ENCODE measurements around the gene TNKS2. TPM values are rescaled to one million over a fixed set of nuclear protein-coding genes. Genes with fewer than 3 reads are reported as not detected.
A peak's percentile ranks its signal among the peaks of the same experiment; 100 is the strongest.
"Not testable (repeated sequence)": the region's sequence is repeated elsewhere in the genome, so short reads cannot be mapped to it uniquely, and the experiment has no call there.

TNKS2 gene
- total RNA-seq, 1 experiment from 2014 or later = 46.2 TPM

DNA sequence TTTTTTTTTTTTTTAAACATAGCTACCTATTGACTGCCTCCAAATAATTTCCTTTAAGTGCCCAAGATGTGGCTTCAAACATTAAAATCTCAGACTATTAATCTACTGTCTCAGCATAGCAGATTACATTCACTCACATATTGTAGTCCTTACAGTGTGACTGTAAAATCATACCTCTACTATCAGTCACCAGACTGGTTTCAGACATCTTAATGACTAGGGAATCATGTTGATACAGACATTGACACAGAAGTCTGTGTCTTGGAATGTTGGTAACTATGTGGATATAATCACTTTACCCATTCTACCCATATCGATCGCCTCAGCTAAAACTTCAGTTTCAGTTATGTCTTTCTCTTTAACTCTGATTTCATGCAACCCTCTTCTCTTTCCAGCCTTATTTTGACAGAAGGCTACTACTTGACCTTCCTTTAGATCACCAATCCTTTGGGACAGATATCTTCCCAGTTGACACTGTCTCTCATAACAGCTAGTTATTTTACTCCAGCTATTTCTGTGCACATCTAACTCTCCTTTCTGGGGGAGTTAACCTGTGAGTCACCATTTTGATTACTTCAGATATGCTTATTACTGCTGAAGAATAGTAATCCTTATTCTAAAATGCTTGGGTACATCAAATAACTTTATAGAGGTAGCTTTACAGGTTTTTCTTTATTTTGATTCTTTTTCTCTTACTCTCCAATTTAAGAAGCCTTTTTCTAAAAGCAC lies 7.0 kb downstream of the TNKS2 start:
- POLR2A ChIA-PET = no interaction called here
- in situ Hi-C loops (cut with HindIII; ENCODE audit: low pct_unique_long_range_greater_than_20kb, low sequenced_read_pairs) = no loop called here

DNA sequence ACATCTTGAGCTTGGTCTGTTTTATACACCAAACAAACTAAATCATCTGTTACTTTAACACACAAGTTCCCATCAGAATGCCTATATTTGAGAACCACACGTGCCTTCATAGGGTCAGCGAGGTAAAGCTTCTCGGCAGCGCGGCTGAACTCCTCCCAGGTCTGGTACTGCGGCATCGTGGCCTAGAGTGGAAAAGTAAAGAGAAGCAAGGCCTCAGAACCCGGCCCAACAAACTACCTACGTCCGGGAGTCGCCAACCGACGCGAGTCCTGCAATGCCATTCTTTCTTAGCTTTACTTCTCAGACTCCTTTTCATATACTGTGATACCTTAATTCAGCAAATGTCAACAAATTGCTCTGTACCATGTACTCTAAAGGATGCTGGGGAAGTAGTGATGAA lies 9.0 kb downstream of the TNKS2 start:
- H3K4me1 ChIP-seq (ENCODE audit: control insufficient read depth, insufficient read depth, low read length); BruUV-seq (replicated peaks); H3K36me3 ChIP-seq (ENCODE audit: control insufficient read depth, insufficient read depth, low read length); intact Hi-C loops (cut with micrococcal nuclease; ENCODE audit: unreplicated experiment); H3K27ac ChIP-seq (ENCODE audit: low read length); ATAC-seq; H3K27me3 ChIP-seq (ENCODE audit: control insufficient read depth, insufficient read depth, low read length); in situ Hi-C loops (cut with HindIII; ENCODE audit: low pct_unique_long_range_greater_than_20kb, low sequenced_read_pairs); H3K9me3 ChIP-seq (ENCODE audit: control insufficient read depth, insufficient read depth, low read depth, low read length); H3K4me3 ChIP-seq (ENCODE audit: low read depth in 2 of 2, low read length in 2 of 2); DNase-seq (ENCODE audit: low read depth, low spot score); POLR2A ChIA-PET: not testable (repeated sequence)
- CTCF ChIA-PET = interaction anchor here (0.6 kb wide), 1 partner anchor 15 kb away, joined by 3 read pairs; no protein-coding TSS in a partner anchor

More for the DNA sequence above, 7.0 kb downstream of the TNKS2 start:
- CTCF ChIA-PET = no interaction called here
- peaks cover 6% of the 10 kb centered on the region; the same call in 1 of the 2 replicates for H3K4me1 ChIP-seq (ENCODE audit: control insufficient read depth, insufficient read depth, low read length)
- BruUV-seq (replicated peaks) = no TSS peak
- intact Hi-C loops (cut with micrococcal nuclease; ENCODE audit: unreplicated experiment) = no loop called here
- H3K9me3 ChIP-seq (ENCODE audit: control insufficient read depth, insufficient read depth, low read depth, low read length) = no peaks in the 10 kb centered on the region
- no peak overlapping the region for H3K27ac ChIP-seq (ENCODE audit: low read length)
- H3K27me3 ChIP-seq (ENCODE audit: control insufficient read depth, insufficient read depth, low read length) = no peaks in the 10 kb centered on the region
- DNase-seq (ENCODE audit: low read depth, low spot score) = no peak
- H3K4me3 ChIP-seq (ENCODE audit: low read depth in 2 of 2, low read length in 2 of 2) = no peak overlapping the region
- peaks cover 2% of the 10 kb centered on the region; the same call in 1 of the 2 replicates for H3K36me3 ChIP-seq (ENCODE audit: control insufficient read depth, insufficient read depth, low read length)
- no peak for ATAC-seq
- TF ChIP-seq SIN3A (IDR thresholded peaks at IDR 0.05; ENCODE audit: borderline replicate concordance, insufficient read depth, low read depth, low read length) (no peak), TCF7L2 (IDR thresholded peaks at IDR 0.05; ENCODE audit: low read depth, low read length) (no peak)
- TF ChIP-seq, protein P1, sequence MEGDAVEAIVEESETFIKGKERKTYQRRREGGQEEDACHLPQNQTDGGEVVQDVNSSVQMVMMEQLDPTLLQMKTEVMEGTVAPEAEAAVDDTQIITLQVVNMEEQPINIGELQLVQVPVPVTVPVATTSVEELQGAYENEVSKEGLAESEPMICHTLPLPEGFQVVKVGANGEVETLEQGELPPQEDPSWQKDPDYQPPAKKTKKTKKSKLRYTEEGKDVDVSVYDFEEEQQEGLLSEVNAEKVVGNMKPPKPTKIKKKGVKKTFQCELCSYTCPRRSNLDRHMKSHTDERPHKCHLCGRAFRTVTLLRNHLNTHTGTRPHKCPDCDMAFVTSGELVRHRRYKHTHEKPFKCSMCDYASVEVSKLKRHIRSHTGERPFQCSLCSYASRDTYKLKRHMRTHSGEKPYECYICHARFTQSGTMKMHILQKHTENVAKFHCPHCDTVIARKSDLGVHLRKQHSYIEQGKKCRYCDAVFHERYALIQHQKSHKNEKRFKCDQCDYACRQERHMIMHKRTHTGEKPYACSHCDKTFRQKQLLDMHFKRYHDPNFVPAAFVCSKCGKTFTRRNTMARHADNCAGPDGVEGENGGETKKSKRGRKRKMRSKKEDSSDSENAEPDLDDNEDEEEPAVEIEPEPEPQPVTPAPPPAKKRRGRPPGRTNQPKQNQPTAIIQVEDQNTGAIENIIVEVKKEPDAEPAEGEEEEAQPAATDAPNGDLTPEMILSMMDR (IDR thresholded peaks at IDR 0.05) = no peak
- TF ChIP-seq, protein P2, sequence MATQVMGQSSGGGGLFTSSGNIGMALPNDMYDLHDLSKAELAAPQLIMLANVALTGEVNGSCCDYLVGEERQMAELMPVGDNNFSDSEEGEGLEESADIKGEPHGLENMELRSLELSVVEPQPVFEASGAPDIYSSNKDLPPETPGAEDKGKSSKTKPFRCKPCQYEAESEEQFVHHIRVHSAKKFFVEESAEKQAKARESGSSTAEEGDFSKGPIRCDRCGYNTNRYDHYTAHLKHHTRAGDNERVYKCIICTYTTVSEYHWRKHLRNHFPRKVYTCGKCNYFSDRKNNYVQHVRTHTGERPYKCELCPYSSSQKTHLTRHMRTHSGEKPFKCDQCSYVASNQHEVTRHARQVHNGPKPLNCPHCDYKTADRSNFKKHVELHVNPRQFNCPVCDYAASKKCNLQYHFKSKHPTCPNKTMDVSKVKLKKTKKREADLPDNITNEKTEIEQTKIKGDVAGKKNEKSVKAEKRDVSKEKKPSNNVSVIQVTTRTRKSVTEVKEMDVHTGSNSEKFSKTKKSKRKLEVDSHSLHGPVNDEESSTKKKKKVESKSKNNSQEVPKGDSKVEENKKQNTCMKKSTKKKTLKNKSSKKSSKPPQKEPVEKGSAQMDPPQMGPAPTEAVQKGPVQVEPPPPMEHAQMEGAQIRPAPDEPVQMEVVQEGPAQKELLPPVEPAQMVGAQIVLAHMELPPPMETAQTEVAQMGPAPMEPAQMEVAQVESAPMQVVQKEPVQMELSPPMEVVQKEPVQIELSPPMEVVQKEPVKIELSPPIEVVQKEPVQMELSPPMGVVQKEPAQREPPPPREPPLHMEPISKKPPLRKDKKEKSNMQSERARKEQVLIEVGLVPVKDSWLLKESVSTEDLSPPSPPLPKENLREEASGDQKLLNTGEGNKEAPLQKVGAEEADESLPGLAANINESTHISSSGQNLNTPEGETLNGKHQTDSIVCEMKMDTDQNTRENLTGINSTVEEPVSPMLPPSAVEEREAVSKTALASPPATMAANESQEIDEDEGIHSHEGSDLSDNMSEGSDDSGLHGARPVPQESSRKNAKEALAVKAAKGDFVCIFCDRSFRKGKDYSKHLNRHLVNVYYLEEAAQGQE (IDR thresholded peaks at IDR 0.05; ENCODE audit: insufficient read depth in 1 of 2, low read depth in 2 of 2, low read length in 1 of 2) = no peak

GRCh38 chr10:91813251-91813650 lies 15.0 kb downstream of the TNKS2 start:
- TSS peak; percentile 5 for BruUV-seq (replicated peaks)
- ChIA-PET POLR2A (no interaction called here), CTCF (no interaction called here)

More at GRCh38 chr10:91813251-91813650, 15.0 kb downstream of the TNKS2 start:
- intact Hi-C loops (cut with micrococcal nuclease; ENCODE audit: unreplicated experiment) = no loop called here
- no peaks in the 10 kb centered on the region for H3K27me3 ChIP-seq (ENCODE audit: control insufficient read depth, insufficient read depth, low read length)
- TF ChIP-seq POLR2AphosphoS5 (IDR thresholded peaks at IDR 0.05; ENCODE audit: low read depth, low read length) (no peak), TCF7L2 (IDR thresholded peaks at IDR 0.05; ENCODE audit: low read depth, low read length) (no peak), SIN3A (IDR thresholded peaks at IDR 0.05; ENCODE audit: borderline replicate concordance, insufficient read depth, low read depth, low read length) (no peak)
- TF ChIP-seq, protein P1 (IDR thresholded peaks at IDR 0.05) = no peak
- TF ChIP-seq, protein P2 (IDR thresholded peaks at IDR 0.05; ENCODE audit: insufficient read depth in 1 of 2, low read depth in 2 of 2, low read length in 1 of 2) = no peak
- DNase-seq (ENCODE audit: low read depth, low spot score) (no peak), ATAC-seq (no peak)
- no peaks in the 10 kb centered on the region for H3K4me1 ChIP-seq (ENCODE audit: control insufficient read depth, insufficient read depth, low read length)
- H3K36me3 ChIP-seq (ENCODE audit: control insufficient read depth, insufficient read depth, low read length) = peaks cover 24% of the 10 kb centered on the region
- H3K9me3 ChIP-seq (ENCODE audit: control insufficient read depth, insufficient read depth, low read depth, low read length) = no peaks in the 10 kb centered on the region
- no peak overlapping the region for H3K27ac ChIP-seq (ENCODE audit: low read length)
- in situ Hi-C loops (cut with HindIII; ENCODE audit: low pct_unique_long_range_greater_than_20kb, low sequenced_read_pairs) = no loop called here
- H3K4me3 ChIP-seq (ENCODE audit: low read depth in 2 of 2, low read length in 2 of 2) = no peak overlapping the region

Measured in Panc1 (cell line).